G401 (cell line): Measurements from ENCODE around the gene DLG2. TPM values are rescaled to one million over a fixed set of nuclear protein-coding genes. Genes with fewer than 3 reads are reported as not detected.

Experiments
- DNase-seq: peaks from one replicate; pipeline ENCODE4 v3.0.0-alpha.2; 2015; ENCODE audit warnings: low spot score
- in situ Hi-C: cut with HindIII; loops from 2 replicates; pipeline ENCODE4 v1.10.0; 2016; ENCODE audit warnings: low sequenced_read_pairs, mixed read lengths
- total RNA-seq: library from RNA; depleted of rRNA; stranded (reverse); fragments of >200 nt; shearing (Covaris generic); gene quantifications from 2 replicates; pipeline ENCODE4 v1.2.3, GENCODE V29; 2014

Gene DLG2
- total RNA-seq, 1 experiment from 2014 or later = 3.8 TPM

GRCh38 chr11:83720675-83721074 is 1906.5 kb downstream of the DLG2 start:
- no peak for DNase-seq
- in situ Hi-C loops = no loop called here

GRCh38 chr11:83717537-83717936 is 1909.6 kb downstream of the DLG2 start:
- DNase-seq = no peak
- in situ Hi-C loops = no loop called here

- in situ Hi-C loops = no loop called here
These were observed 1911.1 kb downstream of the DLG2 start for GRCh38 chr11:83715927-83716535.

GRCh38 chr11:83713708-83714107 is 1913.4 kb downstream of the DLG2 start:
- peak; percentile 64 for DNase-seq
- in situ Hi-C loops = no loop called here

More at GRCh38 chr11:83715927-83716535, 1911.1 kb downstream of the DLG2 start:
- DNase-seq = no peak

- no peak for DNase-seq
- in situ Hi-C loops = no loop called here
These were observed 1916.0 kb downstream of the DLG2 start for GRCh38 chr11:83711106-83711527.

GRCh38 chr11:83709434-83709833 is 1917.7 kb downstream of the DLG2 start:
- DNase-seq = no peak
- in situ Hi-C loops = no loop called here

- in situ Hi-C loops = no loop called here
- DNase-seq = no peak
These were observed 1920.6 kb downstream of the DLG2 start for GRCh38 chr11:83706566-83706965.

- in situ Hi-C loops = no loop called here
- DNase-seq = no peak
These were observed 1924.3 kb downstream of the DLG2 start for GRCh38 chr11:83702796-83703195.

- DNase-seq = no peak
- in situ Hi-C loops = no loop called here
These were observed 1929.6 kb downstream of the DLG2 start for GRCh38 chr11:83697518-83697917.

- in situ Hi-C loops = no loop called here
- no peak for DNase-seq
These were observed 1932.1 kb downstream of the DLG2 start for GRCh38 chr11:83695046-83695445.

GRCh38 chr11:83694191-83694910 is 1932.8 kb downstream of the DLG2 start:
- in situ Hi-C loops = no loop called here
- no peak for DNase-seq

- in situ Hi-C loops = no loop called here
- DNase-seq = no peak
These were observed 1933.7 kb downstream of the DLG2 start for GRCh38 chr11:83693306-83693992.

- in situ Hi-C loops = no loop called here
- no peak for DNase-seq
These were observed 1934.5 kb downstream of the DLG2 start for GRCh38 chr11:83692675-83693074.

- in situ Hi-C loops = no loop called here
These were observed 1935.6 kb downstream of the DLG2 start for GRCh38 chr11:83691451-83691950.

GRCh38 chr11:83689144-83689780 is 1937.9 kb downstream of the DLG2 start:
- in situ Hi-C loops = no loop called here
- no peak for DNase-seq

More at GRCh38 chr11:83691451-83691950, 1935.6 kb downstream of the DLG2 start:
- DNase-seq = no peak

- in situ Hi-C loops = no loop called here
- no peak for DNase-seq
These were observed 1939.4 kb downstream of the DLG2 start for GRCh38 chr11:83687787-83688186.

GRCh38 chr11:83685730-83686129 is 1941.4 kb downstream of the DLG2 start:
- DNase-seq = no peak
- in situ Hi-C loops = no loop called here

- in situ Hi-C loops = no loop called here
- DNase-seq = no peak
These were observed 1943.1 kb downstream of the DLG2 start for GRCh38 chr11:83684071-83684470.

GRCh38 chr11:83682611-83682973 is 1944.6 kb downstream of the DLG2 start:
- in situ Hi-C loops = no loop called here
- DNase-seq = no peak
